H1 (cell line): ENCODE data around the gene COL4A2. TPM values are rescaled to one million over a fixed set of nuclear protein-coding genes. Genes with fewer than 3 reads are reported as not detected.

Experiments used
- HDAC2 ChIP-seq, 2 experiments: fragments of 300-600 bp in 1 of 2; sonication (generic) in 1 of 2; IDR thresholded peaks; 2 replicates each; pipeline ENCODE4 v1.6.1; 2011 to 2012; ENCODE audit warnings: low read depth in 2 of 2, low read length in 2 of 2, mild to moderate bottlenecking in 2 of 2, moderate library complexity in 2 of 2, borderline replicate concordance in 1 of 2, inconsistent platforms in 1 of 2
- polyA plus RNA-seq, 7 experiments: library from polyadenylated mRNA; depleted of rRNA in 3 of 7; stranded (reverse) in 5 of 7; unstranded in 2 of 7; fragments of >200 nt in 5 of 7; fragments of 200-250 nt in 2 of 7; gene quantifications; 1 replicate in 5 of 7; 2 replicates in 1 of 7; 4 replicates in 1 of 7; pipeline versions ENCODE4 v1.2.1 to v1.2.3, GENCODE V29; 2011 to 2013; ENCODE audit warnings: missing spikeins in 2 of 7, mixed read lengths in 2 of 7
- total RNA-seq: library from RNA; stranded (reverse); fragmentation: NEBNext Ultra II Directional; extraction: Animal tissue kit (Norgen Biotek cat#: 25700); gene quantifications from 2 replicates; pipeline ENCODE4 v1.2.1, GENCODE V29; 2021

COL4A2 gene
- total and polyA plus RNA-seq, 2 of the 8 experiments (the other 6 are each of a cell fraction or from before 2014, with no cell fraction given) = 80.4 to 87.3 TPM

DNA sequence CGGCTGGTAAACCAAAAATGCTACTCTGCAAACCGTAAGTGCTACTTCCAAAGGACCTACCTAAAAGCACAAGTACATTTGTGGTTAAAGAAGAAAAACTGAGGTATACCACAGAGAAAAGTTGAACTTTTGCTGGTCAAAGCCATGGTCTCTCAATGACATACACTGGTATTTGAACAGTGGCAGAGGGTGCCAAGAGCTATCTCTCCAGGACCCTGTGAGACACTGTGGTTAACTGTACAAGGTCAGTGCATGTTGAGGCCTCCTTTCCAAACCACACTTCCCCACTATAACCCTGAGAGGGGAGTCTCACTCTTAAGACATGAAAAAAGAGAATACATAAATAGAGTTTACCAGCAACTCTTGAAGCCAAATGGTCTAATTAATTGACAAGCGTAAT lies 49.7 kb upstream of the COL4A2 start (continued):
- TF ChIP-seq HDAC2 (IDR thresholded peaks at IDR 0.05; ENCODE audit: borderline replicate concordance in 1 of 2, low read depth in 2 of 2, low read length in 2 of 2) = no peak
- TF ChIP-seq, all 59 proteins: peak for 0
